Activated naive CD4-positive, alpha-beta T cell treated with anti-CD3 and anti-CD28 coated beads, Interleukin-2, amount 50 U/mL, for 24 hours (primary cell): ENCODE results near the gene PTPRE.

Source experiments
- H3K27ac Mint-ChIP-seq: one replicate; pipeline ENCODE4 v1.8.0; 2021; ENCODE audit warnings: mild to moderate bottlenecking, mixed read lengths
- H3K27me3 Mint-ChIP-seq: one replicate; pipeline ENCODE4 v1.8.0; 2021; ENCODE audit warnings: mixed read lengths
- H3K36me3 Mint-ChIP-seq: one replicate; pipeline ENCODE4 v1.8.0; 2021; ENCODE audit warnings: mixed read lengths
- H3K4me1 Mint-ChIP-seq: one replicate; pipeline ENCODE4 v1.8.0; 2021; ENCODE audit warnings: mixed read lengths
- H3K4me3 Mint-ChIP-seq: one replicate; pipeline ENCODE4 v1.8.0; 2021; ENCODE audit warnings: mild to moderate bottlenecking, mixed read lengths
- H3K9me3 Mint-ChIP-seq: one replicate; pipeline ENCODE4 v1.8.0; 2021; ENCODE audit warnings: mixed read lengths

PTPRE gene

DNA sequence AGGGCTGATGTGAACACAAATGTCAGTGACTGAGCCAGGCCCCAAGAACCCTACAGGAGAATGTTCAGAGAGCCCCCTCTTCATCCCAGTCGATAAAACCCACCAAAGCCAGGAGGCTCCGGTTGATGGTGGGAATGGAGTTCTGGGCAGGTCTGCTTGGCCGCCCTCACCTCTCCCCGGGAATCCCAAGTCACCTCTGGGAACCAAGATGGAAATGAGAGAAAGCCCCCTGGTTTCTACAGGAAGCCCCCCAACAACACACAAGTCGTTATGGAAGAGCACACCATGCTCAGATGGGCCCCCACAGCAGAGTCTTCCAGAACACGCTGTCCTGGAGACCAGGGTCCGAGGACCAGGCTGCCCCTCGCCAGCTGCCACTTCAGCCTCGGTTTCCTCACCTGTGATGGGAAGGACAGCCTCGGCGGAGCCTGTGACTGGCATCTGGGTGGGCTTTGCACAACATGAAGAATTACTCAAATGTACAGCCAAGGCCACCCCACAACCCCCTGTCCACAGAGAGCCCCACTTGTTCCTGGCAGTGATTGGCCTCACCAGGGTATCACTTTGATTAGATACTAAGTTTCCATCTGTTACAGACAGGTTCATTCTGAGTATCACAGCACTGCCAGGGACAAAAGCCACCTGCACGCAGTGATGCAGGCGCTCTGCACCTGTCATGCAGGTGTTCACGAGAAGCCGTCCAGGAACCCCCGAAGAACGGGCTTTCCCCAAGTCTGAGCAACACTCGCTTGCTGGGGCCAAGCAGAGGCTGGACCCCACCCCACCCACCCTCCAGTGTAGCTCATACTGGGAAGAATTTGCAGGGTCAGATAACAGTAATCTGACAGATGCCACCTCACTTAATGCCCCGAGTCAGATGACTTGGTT is 161.7 kb downstream of the PTPRE start:
- H3K27me3 Mint-ChIP-seq, result no peaks in the 10 kb centered on the region
- peaks cover 43% of the 10 kb centered on the region for H3K4me1 Mint-ChIP-seq
- no peak overlapping the region for H3K27ac Mint-ChIP-seq
- no peaks in the 10 kb centered on the region for H3K9me3 Mint-ChIP-seq
- H3K4me3 Mint-ChIP-seq, result no peak overlapping the region
- H3K36me3 Mint-ChIP-seq, result peaks cover 33% of the 10 kb centered on the region

DNA sequence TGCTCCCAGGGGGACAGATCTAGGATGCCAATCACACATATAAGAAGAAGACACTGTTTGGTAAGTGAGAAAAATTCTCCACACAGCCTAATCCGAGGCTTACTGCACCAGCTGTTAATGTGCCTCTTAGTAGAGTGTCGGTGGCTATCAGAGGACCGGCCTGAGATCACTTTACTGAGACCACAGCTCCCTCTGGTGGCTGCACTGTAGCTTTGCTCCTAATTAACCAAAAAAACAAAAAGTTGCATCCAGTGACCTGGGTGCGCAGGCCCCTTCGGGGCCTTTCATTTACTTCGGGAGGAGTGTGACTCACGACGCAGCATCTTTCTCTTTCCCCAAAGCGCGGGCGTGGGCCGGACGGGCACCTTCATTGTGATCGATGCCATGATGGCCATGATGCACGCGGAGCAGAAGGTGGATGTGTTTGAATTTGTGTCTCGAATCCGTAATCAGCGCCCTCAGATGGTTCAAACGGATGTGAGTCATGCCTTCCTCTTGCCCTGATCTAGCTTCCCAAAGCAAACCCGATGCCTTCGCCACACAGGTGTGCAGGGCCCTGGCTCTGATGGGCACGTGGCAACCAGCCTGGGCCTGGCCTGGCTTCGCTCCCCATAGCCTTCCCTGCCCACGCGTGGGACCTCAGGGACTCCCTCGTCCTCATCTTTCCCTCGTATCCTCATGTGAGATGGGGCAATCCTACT is 162.6 kb downstream of the PTPRE start:
- Mint-ChIP-seq H3K27me3 (no peaks in the 10 kb centered on the region), H3K9me3 (no peaks in the 10 kb centered on the region), H3K4me1 (peaks cover 34% of the 10 kb centered on the region), H3K4me3 (no peak overlapping the region), H3K36me3 (peaks cover 36% of the 10 kb centered on the region), H3K27ac (no peak overlapping the region)

DNA sequence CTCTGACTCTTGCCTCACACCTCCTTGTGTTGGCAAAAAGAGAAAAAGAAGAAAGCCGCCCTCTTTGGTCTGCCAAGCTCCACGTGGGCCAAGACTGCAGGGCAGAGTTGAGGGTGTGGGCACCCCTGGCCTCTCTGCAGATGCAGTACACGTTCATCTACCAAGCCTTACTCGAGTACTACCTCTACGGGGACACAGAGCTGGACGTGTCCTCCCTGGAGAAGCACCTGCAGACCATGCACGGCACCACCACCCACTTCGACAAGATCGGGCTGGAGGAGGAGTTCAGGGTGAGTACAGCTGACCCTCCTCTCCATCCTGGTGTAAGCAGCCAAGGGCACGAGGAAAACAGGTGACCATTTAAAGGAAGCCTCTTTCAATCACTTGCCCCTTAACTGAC is 163.3 kb downstream of the PTPRE start:
- H3K4me3 Mint-ChIP-seq, result no peak overlapping the region
- peaks cover 38% of the 10 kb centered on the region for H3K36me3 Mint-ChIP-seq
- peaks cover 28% of the 10 kb centered on the region for H3K4me1 Mint-ChIP-seq
- H3K27me3 Mint-ChIP-seq, result no peaks in the 10 kb centered on the region
- H3K27ac Mint-ChIP-seq, result no peak overlapping the region
- H3K9me3 Mint-ChIP-seq, result no peaks in the 10 kb centered on the region

DNA sequence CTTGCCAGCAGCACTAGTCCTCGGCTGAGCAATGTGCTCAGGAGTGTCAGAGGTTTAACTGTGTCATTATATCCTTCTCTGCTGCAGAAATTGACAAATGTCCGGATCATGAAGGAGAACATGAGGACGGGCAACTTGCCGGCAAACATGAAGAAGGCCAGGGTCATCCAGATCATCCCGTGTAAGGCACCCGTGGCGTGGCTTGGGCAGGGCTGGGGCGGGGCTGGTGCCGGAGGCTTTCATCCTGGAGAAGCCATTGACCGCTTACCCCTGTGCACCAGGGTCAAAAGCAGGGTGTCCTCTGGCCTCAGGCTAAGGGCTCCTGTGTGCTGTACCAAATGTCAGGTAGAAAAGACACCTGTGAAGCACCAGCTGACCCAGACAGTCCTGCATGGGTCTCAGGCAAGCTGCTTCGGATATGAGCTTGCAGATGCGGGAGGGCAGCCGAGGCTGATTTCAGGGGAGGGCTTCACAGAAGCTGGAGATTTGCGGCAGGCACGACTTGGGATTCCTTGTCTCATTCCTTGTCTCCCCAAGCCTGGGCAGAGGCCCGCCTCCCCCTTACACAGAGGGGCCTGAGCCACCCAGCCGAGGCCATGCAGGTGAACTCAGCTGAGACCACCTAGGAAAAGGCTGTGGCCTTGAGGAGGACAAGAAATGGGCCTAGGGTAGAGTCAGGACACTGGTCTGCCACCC is 164.0 kb downstream of the PTPRE start:
- Mint-ChIP-seq H3K36me3 (peaks cover 34% of the 10 kb centered on the region), H3K27me3 (no peaks in the 10 kb centered on the region), H3K4me1 (peaks cover 21% of the 10 kb centered on the region), H3K4me3 (no peak overlapping the region), H3K27ac (no peak overlapping the region), H3K9me3 (no peaks in the 10 kb centered on the region)

DNA sequence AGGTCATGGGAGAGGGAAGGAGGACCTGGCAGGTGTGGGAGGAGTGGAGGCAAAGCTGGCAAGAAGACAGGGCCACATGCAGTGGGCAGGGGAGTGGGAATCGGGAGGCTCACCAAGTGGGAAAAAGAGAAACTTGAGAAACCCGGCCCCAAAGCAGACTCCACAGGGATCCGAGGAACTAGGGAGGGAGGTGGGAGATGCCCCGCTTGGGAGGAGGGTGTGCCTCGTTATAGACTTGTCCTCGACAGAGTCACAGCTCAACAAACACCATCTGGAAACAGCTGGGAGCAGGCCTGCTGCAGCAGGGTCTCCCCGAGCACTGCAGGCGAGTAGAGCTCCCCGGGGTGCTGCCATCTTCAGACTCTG is 164.5 kb downstream of the PTPRE start:
- no peak overlapping the region for H3K4me3 Mint-ChIP-seq
- peaks cover 30% of the 10 kb centered on the region for H3K36me3 Mint-ChIP-seq
- H3K9me3 Mint-ChIP-seq, result no peaks in the 10 kb centered on the region
- peaks cover 16% of the 10 kb centered on the region for H3K4me1 Mint-ChIP-seq
- no peak overlapping the region for H3K27ac Mint-ChIP-seq
- H3K27me3 Mint-ChIP-seq, result no peaks in the 10 kb centered on the region

DNA sequence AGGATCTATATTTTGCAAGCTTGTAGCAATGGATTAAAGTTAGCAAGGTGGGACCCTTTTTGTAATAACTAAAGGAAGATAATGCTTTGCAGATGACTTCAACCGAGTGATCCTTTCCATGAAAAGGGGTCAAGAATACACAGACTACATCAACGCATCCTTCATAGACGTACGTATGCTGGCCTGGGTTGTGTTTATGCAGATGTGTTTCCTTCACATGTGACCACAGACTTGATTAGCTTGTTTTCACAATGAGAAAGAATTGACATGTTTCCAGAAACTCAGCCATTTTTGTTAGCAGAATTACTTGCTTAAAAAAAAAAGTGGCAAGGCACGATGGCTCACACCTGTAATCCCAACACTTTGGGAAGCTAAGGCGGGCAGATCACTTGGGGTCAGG is 165.1 kb downstream of the PTPRE start:
- Mint-ChIP-seq H3K9me3 (no peaks in the 10 kb centered on the region), H3K4me3 (no peak overlapping the region), H3K27me3 (no peaks in the 10 kb centered on the region), H3K27ac (no peak overlapping the region), H3K36me3 (peaks cover 26% of the 10 kb centered on the region), H3K4me1 (peaks cover 10% of the 10 kb centered on the region)

DNA sequence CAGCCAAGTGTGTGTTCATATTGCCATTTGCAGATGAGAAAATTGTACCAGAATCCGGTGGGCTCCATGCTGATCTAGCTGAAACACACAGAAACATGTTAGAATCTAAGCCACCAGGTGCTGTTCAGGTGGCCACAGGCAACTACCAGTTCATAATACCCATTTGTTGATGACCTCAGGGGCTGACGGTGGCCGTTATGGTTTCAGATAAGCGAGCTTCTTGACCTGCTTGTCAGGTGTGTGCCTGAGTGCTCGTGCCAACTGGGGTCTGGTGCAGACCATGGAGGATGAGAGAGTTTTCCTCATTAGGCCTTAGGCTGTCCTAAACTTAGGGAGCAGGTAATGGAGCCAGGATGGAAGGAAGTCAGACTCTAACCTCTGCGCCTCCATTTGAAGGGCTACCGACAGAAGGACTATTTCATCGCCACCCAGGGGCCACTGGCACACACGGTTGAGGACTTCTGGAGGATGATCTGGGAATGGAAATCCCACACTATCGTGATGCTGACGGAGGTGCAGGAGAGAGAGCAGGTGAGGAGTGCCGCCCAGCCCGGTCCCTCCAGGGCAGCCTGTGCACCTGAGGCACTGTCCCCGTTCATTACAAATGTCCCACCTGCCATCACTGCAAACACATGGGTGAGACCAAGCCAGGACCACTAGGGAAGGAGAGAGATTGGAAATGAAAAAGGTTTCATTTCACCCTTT is 166.2 kb downstream of the PTPRE start:
- no peaks in the 10 kb centered on the region for H3K9me3 Mint-ChIP-seq
- H3K4me3 Mint-ChIP-seq, result no peak overlapping the region
- H3K27ac Mint-ChIP-seq, result no peak overlapping the region
- peaks cover 21% of the 10 kb centered on the region for H3K36me3 Mint-ChIP-seq
- H3K27me3 Mint-ChIP-seq, result no peaks in the 10 kb centered on the region
- H3K4me1 Mint-ChIP-seq, result peaks cover 4% of the 10 kb centered on the region

DNA sequence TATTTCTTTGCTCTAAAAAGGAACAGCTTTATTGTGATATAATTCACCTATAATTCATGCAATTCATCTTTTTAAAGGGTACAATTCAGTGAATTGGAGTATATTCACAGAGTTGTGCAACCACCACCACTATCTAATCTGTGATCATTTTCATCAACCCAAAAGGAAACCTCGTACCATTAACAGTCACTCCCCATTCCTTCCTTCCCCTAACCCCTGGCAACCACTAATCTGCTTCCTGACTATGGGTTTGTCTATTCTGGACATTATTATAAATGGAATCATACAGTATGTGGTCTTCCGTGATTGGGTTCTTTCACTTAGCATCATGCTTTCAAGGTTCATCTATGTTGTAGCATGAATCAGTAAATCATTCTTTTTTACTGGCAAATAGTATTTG is 167.0 kb downstream of the PTPRE start:
- peaks cover 21% of the 10 kb centered on the region for H3K36me3 Mint-ChIP-seq
- peak overlapping the region; percentile 63 for H3K27ac Mint-ChIP-seq

DNA sequence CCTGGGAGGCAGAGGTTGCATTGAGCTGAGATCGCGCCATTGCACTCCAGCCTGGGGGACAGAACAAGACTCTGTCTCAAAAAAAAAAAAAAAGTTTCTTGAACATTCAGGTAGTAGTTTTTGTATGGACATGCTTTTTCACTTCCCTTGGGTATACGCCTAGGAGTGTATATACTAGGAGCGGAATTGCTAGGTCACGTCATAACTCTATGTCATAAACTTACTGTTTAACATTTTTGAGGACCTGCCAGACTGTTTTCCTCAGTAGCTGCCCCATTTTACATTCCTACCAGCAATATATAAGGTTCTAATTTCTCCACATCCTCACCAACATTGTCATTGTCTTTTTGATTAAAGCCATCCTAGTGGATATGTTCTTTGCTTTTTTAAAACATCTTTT is 167.7 kb downstream of the PTPRE start:
- no peaks in the 10 kb centered on the region for H3K27me3 Mint-ChIP-seq
- no peaks in the 10 kb centered on the region for H3K4me1 Mint-ChIP-seq
- no peaks in the 10 kb centered on the region for H3K9me3 Mint-ChIP-seq
- no peak overlapping the region for H3K27ac Mint-ChIP-seq
- H3K4me3 Mint-ChIP-seq, result no peak overlapping the region
- H3K36me3 Mint-ChIP-seq, result peaks cover 20% of the 10 kb centered on the region

More for the DNA sequence above, 167.0 kb downstream of the PTPRE start:
- H3K27me3 Mint-ChIP-seq, result no peaks in the 10 kb centered on the region
- no peak overlapping the region for H3K4me3 Mint-ChIP-seq
- H3K9me3 Mint-ChIP-seq, result no peaks in the 10 kb centered on the region
- peaks cover 4% of the 10 kb centered on the region for H3K4me1 Mint-ChIP-seq

DNA sequence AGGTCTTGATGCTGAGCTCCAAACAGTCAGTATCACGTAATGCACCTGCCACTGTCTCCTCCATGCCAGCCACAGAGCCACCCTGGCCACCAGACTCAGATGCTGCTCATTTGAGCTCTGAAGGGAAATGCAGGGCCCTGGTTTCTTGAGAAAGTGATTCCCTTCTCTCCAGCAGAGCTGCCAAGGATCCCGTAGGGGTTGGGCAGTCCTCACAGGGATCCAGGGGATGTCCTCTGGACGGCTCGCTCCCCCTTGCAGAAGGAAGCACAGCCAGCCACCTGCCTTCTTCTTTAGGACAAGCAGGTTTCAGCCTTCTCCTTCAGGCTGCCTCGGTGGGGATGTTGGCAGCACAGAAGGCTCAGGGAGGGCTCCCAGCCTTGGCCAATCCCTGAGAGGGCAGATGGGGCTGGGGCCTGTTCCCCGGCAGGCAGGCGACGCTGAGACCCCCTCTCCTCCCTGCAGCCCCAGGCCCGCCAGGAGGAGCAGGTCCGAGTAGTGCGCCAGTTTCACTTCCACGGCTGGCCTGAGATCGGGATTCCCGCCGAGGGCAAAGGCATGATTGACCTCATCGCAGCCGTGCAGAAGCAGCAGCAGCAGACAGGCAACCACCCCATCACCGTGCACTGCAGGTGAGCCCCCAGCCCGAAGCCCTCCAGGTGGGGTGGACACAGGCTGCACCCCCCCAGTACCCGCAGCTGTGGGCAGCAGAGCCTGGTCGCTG is 170.4 kb downstream of the PTPRE start:
- Mint-ChIP-seq H3K36me3 (peaks cover 18% of the 10 kb centered on the region), H3K4me3 (no peak overlapping the region), H3K27ac (no peak overlapping the region), H3K27me3 (no peaks in the 10 kb centered on the region), H3K4me1 (no peaks in the 10 kb centered on the region), H3K9me3 (no peaks in the 10 kb centered on the region)

DNA sequence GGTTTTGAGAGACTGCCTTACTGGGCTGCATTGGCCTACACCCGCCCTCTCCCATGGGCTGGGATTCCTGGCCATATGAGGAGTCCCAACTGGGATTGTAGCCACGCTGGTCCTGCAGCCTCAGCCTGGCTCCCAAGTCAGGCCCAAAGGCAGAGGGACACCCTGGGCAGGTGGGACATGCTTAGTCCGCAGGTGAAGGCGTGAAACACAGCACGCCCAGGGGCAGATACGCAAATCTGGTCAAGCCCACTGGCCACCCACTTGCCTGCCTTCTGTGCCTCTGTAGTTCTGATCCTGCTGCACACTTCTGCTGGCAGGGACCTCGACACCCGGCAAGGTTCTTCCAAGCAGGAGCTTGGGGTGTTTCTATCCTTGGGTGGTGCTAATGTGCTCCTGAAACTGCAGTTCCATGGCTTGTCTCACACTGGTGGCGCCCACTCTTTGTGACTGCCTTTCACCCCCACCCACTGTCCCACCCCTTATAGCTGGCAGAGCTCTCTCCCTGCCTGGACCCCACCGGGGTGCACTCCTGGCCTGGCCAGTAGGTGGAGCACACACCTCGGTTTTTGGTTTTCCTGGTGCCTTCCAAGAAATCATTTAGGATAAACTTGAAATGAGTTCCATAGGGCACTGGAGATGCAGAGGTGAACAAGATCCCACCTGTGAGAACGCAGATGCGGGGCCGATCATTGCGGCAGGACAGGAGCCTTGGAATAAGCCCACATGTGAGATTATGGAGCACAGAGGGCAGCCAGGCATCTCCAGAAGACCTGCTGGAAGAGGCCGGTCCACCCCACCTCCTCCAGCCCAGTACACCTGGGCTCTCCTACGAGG is 171.4 kb downstream of the PTPRE start:
- no peak overlapping the region for H3K4me3 Mint-ChIP-seq
- no peaks in the 10 kb centered on the region for H3K27me3 Mint-ChIP-seq
- H3K9me3 Mint-ChIP-seq, result no peaks in the 10 kb centered on the region
- H3K4me1 Mint-ChIP-seq, result no peaks in the 10 kb centered on the region
- H3K36me3 Mint-ChIP-seq, result peaks cover 18% of the 10 kb centered on the region
- no peak overlapping the region for H3K27ac Mint-ChIP-seq

DNA sequence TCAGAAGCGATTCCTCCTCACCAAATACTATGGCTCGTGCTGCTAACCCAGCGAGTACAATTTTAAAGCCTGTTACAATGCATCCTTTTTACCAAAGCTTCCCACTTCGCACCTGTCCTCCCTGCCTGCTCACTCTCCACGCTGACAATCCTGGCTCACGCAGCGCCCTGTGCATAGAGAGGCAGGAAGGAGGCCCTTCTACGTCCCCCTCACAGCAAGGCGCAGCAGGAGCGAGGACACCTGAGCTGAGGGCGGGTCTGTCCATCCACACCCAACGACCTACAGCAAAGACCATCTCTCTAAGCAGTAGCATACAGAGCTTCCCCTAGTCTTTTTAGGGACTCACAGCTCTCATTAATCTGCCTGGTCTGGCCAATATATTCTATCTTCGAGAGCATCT is 173.3 kb downstream of the PTPRE start:
- Mint-ChIP-seq H3K36me3 (peaks cover 12% of the 10 kb centered on the region), H3K27me3 (no peaks in the 10 kb centered on the region), H3K4me3 (no peak overlapping the region), H3K27ac (peak overlapping the region; percentile 84), H3K4me1 (no peaks in the 10 kb centered on the region), H3K9me3 (no peaks in the 10 kb centered on the region)

DNA sequence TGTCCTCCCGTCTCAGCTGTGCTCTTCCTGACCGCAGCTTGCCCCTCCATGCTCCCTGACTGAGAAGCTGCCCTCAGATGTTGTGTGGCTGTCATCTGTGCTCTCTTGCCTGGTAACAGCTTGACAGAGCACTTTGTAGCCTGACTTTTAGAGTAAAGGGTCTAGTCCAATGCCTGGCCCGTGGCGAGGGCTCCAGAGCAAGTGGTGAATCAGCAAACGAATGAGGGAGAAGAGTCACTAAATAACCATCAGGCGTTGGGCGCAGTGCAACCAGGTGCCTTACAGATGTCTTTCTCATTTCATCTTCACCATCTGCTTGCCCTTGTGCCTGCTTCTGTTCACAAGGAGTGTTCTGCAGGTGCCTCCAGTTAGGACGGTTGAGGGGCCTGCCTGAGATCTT is 173.7 kb downstream of the PTPRE start:
- Mint-ChIP-seq H3K36me3 (peaks cover 11% of the 10 kb centered on the region), H3K4me1 (no peaks in the 10 kb centered on the region), H3K27ac (peak overlapping the region; percentile 23), H3K4me3 (no peak overlapping the region), H3K27me3 (no peaks in the 10 kb centered on the region), H3K9me3 (no peaks in the 10 kb centered on the region)

DNA sequence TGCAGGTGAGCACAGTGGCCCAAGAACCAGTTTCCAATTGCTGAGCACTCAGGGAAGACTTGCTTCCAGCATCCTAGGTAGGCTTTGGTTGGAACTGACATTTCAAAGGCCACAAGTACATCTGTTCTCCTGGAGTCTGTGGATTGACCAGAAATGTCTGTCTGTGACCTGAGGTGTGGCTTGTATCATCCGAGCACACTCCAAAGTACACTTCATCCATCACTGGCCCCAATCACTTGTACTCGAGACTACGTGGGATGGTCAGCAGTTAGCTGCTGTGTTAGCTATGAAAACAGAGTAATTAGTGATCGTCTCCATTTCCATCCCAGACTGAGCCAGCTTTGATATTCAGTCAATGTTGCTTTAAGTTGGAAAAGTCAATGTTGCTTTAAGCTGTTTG is 174.3 kb downstream of the PTPRE start:
- Mint-ChIP-seq H3K4me1 (no peaks in the 10 kb centered on the region), H3K27me3 (no peaks in the 10 kb centered on the region), H3K36me3 (peaks cover 11% of the 10 kb centered on the region), H3K4me3 (no peak overlapping the region), H3K9me3 (no peaks in the 10 kb centered on the region), H3K27ac (no peak overlapping the region)
